ENCODE measurements around the gene SLC23A2.
"Not testable (repeated sequence)": the region's sequence is repeated elsewhere in the genome, so short reads cannot be mapped to it uniquely, and the experiment has no call there.

The SLC23A2 gene

DNA sequence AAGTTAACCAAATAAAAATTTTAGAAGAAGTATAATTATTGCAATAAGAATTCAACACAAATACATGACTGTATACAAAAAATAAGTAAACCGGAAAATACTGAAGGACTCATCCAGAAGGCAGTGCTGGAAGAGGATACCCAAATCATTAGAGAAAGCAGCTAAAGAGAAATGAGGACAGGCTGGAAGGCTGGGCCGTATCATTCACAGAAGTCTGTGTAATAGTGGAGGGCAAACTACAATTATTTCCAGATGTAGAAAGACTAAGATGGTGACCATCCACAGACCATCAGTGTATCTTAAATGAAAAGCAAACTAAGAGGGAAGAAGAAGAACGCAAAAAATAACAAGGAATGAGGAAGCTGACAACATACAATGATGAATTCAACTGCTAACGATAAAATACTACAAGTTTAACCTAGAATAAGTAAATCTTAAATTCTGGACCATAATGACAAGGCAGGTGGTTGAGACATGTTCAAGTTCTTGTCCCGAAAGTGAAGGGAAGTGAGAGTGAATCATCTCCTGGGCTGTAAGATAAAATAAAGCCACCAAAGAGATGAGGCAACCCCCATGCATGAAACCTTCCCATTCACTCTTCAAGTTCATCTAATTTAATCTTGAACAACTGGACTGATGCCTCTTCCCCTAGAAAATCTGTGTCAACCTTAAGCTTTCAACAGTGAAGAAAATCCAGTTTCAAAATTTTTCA lies 71.5 kb downstream of the SLC23A2 start:
- peak; percentile 43 for DNase-seq

DNA sequence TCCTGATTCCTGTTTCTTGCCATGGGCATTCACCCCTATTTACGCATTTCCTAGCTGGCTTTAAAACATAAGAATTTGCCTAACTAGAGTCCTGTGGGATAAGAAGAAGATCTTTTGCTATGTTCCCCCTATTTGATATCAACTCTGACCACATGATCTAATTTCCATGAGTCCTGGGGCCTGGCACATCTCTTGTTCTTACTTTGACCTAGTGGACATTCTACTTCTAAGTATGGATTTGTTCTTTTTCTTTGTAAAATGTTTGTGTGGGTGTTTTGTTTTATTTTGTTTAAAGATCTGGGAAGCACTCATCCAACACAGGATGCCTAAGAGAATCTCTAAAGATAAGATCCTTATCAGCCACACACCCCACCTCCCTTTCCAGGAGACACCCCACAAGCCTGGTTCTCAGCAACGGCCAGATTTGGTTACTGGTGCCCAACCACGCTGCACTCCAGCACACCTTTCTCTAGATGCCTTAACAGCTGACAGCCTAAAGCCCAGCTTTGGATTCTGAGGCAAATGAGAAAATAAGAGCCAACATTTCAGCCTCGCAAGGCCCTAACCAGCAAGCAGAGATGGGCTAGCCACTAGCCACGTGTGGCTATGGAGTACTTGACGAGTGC lies 74.7 kb downstream of the SLC23A2 start:
- no peak for DNase-seq

DNA sequence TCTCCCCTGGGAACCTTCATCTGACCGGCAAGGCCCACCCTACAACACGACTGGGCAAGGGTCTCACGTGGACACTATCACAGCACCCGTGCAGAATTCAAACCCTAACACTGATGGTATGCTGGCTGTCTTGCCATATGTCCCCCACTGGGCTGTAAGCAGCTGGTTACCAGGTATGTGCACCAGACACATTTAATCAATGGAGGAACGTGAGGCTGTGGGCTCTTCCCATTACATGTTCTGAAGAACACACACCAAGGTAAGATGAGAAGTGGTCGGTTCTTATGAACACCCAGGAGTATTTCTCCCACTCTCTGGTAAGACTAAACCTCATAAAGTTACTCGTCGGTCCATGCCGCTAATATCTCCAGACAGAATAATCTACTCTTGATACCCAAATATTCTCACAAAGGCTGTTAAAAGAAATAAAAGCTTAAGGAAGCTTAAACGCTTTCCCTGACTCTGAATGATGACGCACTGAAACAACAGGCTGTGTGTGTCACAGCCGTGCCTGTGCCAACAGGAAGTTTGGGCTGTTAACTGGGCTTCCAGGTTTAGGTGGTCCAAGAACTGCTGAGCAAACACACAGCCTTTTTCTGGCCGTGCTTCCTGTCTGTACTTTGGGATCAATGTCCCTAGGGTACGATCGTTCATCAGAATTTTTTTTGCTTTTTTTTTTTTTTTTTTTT lies 75.3 kb downstream of the SLC23A2 start:
- no peak for DNase-seq

DNA sequence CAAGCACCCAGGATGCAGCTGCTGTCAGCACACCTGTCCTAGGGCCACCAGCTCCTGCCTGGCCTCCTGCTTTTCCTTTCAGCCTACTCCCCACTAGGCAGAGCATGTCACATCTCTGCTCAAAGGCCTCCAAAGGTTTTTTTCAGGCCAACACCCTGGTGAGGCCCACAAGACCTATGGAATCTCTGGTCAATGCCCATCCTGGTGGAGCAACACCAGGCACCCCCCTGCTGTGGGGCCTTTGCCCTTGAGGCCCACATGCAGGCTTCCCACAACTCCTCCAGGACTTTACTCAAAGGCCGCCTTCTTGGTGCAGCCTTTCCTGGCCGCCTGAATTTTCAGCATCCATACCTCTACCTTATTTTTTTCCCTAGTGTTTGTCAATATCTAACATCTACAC lies 76.9 kb downstream of the SLC23A2 start:
- no peak for DNase-seq

DNA sequence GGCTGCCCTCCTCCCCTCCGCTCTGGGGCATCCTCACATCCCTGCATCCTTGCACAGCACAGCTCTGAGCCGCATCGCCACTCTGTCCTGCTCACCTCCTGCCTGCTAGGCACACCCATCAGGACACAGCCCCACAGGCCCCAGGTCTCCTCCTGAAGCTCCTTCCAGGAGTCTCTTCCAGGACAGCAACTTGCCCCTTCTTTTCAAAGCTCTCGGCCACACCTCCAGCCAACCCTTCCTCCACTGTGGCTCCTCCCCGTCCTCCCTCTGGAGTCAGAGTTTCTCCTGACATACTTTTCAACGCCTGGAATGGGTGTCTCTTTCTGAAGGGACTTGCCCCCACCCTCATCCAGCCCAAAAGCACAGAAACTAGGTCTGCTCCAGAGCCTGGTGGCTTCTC lies 77.3 kb downstream of the SLC23A2 start:
- no peak for DNase-seq

DNA sequence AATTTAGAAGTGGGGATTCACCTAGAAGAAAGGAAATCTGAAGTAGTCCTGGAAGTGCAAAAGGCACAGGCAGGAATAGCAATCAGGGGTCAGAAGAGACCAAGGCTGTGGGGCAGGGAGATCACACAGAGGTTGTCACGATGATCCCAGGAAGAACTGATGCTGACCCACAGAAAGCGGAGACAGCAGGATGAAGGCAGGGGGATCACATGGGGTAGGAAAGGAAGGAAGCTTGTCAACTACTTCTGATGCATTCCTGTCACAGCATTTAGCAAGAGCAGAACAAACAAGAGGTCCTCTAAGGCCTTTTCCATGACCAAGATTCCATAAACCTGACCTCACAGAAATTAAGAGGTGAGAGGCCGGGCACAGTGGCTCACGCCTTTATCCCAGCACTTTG lies 79.1 kb downstream of the SLC23A2 start:
- DNase-seq: no peak

DNA sequence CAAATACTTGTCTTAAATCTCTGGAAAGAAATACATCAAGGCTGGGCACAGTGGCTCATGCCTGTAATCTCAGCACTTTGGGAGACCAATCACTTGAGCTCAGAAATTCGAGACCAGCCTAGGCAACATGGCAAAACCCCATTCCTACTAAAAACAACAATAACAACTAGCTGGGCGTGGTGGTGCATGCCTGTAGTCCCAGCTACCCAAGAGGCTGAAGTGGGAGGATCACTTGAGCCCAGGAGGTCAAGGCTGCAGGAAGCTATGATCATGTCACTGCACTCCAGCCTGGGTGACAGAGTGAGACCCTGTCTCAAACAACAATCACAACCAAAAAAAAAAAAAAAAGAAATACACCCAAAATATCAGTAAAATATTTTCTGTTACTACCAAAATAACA lies 80.0 kb downstream of the SLC23A2 start:
- DNase-seq: not testable (repeated sequence)

DNA sequence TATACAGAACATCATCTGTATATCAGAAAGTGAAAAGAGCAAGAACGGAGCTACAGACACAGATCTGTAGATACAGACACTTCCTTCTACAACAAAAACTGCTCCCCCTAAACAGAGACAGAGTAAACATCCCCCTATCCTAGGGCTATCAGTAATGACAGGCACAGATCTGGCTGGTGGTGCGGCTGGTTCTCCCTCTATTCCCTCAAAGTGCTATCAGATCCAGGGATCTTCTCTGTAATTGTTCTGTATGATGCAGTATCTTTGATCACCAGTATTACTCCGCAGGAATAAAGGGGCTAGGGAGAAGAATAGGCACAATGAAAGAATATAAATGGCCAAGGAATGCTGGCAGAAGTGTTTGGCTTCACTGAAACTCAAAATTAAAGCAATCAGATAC lies 80.7 kb downstream of the SLC23A2 start:
- no peak for DNase-seq

DNA sequence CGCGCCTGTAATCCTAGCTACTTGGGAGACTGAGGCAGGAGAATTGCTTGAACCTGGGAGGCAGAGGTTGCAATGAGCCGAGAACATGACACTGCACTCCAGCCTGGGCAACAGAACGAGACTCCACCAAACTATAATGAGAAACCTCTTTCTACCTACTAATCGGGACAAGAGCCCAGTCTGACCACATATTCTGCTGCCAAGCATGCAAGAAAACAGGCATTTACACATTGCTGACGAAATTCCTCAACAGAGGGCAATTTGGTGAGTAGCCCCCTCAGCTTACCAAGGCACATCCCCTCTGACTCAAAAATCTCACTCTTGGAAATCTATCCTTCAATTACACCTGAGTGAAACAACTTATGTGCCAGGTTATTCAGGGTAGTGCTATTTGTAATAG lies 81.2 kb downstream of the SLC23A2 start:
- no peak for DNase-seq

DNA sequence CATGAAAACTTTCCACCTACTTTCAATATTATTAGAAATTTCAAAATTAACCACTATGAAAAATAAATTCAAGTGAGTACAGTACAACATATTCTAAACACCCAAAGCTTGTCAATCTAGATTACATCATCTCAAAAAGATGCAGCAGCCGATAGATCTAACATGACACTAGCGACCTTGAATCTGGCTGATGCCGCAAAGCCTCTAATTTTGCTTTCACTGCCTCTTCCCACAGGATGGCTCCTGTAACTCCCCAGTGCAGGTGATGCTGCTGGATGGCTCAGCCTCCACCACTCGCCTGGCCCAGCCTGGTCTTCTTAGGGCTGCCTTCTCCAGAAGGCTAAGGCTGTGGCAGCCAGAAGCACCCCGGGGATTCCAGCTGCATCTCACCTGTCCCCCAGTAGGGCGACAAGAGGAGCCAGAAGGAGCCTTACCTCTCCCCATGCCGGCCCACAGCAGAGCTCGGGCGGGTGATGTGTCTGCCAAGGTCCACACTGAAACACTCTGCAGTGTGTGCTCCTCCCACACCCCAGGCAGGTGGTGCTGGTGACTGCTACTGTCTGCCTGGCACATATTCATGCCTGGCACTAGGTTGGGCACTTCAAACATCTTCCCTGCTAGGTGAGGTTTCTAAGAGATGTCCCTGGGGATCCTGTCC lies 82.1 kb downstream of the SLC23A2 start:
- no peak for DNase-seq

DNA sequence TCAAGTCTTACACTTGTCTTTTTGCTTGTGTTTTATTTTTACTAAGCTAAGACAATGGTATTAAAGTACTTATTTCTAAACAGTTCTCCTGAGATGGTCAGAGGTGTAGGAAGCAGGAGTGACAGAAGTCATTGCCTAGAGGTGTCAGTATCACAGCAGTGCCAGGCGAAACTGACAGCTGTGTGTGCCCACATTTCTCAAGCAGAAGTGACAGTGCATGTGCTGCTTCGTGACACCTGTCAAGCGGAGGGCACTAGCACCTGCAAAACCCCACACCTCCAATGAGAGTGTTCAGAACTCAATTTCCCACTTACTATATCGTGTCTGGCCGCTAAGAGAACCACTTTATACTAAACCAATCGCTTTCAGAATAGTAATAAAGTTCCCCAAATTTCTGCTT lies 82.8 kb downstream of the SLC23A2 start:
- DNase-seq: no peak

DNA sequence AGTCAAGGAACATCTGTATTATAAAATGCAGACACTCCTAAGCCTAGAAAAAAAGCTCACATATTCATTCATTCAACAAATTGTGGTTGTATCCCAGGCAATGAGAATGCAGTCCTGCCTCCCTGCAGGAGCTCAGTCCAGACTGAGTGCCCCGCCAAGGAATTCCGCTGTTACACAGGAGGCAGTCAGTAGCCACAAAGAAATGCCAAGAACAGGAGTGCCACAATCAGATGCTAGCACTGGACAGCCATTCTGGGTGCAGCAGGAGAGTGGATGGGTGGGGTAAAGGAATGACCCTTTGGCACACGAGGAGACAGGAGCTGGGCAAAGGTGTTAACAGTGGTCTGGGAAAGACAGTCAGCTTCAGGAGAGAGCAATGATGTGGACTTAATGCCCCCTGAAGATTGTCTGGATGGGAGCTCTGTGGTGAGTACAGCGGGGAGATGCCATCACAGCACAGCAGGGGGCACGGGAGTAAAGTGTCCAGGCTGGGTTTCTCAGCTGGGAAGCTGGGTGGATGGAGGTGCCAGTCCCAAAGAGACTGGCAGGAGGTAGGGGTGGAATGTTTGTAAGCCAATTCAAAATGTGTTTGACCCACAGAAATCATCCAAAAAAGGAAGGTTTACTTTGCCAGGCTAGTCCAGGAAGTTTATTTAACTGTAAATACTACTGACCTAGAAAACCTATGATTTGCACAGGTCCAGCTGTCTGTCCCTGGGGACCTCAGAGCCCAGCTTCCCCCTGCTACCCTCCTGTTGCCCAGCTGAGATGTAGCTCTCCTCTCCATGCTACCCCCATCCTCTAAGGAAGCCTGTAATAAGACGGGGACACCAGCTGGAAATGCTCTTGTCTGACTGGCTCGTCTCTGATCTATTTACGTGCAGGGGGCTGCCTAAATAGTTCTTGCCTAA lies 84.1 kb downstream of the SLC23A2 start:
- no peak for DNase-seq

DNA sequence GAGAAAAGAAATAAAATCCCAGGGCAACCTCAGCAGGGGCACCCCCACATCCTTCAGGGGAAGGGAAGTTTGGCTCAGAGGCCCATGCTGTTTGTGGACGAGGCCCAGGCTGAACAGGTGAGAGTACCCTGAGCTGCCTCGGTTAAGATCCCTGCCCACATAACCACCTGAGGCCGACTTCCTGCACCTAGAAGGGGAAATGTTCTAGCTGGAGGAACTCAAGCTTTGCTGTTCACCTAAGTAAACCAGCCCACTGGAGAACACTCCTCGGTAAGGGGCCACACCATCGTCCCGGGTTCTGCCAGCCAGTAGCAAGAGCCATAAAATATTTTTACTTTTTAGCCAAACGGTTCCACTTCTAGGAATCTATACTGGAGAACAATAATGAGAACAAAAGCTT lies 88.2 kb downstream of the SLC23A2 start:
- no peak for DNase-seq

DNA sequence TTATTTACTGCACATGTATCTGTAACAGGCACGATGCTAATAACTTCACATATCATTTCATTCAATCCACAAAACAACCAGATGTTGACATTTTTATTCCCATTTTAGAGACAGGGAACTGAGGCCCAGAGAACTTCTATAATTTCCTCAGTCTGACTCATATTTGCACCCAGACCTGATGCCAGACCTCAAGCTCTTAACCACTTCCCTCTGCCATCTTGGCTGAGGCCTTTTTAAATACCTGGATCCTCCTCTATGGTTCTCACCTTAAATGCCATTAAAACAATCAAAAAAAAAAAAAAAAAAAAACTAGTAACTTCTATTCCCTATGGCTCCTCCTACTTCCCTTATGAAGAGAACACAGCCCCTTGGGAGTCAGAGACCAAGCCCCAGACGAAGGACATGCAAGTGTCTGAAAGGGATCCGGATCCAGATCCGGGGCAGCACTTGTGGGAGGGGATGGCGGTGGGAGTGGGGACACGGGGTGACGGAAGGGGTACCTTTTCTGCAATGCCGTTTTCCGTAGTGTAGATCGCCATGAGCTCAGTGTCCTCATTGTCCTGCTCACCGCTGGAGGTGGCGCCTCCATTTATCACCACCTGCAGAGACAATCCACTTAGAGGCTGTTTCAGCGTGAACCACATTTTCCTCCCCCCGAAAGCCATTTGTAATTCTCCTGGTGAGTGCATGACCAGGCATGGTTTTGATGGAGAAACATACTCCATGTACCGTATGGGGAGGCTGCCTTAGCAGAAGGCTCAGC lies 88.7 kb downstream of the SLC23A2 start:
- no peak for DNase-seq

DNA sequence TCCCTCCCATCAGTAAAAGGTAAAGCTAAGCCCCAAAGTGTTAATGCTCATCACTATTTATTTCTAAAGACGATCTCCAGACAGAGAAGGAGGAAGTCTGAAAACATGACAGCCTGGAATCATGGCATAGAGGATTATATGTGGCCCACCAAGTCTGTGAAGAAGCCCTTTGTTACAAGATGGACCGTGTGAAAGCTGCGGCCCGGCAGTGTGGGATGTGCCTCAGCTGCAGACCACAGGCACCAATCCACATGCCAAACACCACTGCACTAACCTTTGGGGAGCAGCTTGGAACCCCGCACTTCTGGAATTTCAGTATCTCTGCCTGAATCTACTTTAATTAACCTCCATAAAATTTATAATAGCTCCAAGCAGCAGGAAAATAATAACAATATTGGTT lies 90.4 kb downstream of the SLC23A2 start:
- DNase-seq: no peak

DNA sequence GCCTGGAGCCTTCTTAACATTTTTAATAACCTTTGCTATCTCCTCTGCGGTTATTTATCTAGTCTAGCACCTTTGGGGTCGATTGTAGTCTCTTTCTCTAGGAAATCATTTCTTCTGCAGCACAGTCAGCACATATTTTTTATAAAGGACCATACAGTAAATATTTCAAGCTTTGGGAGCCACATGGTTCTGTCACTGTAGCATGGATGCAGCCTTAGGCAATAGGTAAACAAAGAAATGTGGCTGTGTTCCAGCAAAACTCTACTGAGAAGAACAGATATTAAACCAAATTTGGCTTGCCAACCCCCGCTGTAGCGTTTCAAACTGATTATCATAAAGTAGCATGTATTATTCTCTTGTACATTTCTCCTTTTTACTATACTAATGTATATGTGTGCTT lies 95.7 kb downstream of the SLC23A2 start:
- peak; percentile 70 for DNase-seq

DNA sequence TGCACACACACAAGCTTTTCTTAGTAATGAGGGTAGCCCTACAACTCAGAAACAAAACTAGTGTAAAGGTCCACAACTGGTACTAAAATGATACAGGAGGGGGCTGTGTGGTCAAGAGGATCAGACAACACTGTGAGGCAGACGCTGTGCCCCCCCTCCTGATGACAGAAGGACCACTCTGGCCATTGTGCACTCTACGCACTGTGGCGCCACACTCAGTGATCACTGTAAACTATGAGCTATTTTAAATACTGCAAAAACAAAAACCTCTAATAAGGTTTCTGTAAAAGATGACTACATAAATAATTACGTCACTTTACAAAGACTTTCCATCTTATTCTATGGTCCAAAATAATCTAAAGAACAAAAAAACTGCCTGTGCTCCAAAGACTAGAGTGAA lies 96.1 kb downstream of the SLC23A2 start:
- no peak for DNase-seq

DNA sequence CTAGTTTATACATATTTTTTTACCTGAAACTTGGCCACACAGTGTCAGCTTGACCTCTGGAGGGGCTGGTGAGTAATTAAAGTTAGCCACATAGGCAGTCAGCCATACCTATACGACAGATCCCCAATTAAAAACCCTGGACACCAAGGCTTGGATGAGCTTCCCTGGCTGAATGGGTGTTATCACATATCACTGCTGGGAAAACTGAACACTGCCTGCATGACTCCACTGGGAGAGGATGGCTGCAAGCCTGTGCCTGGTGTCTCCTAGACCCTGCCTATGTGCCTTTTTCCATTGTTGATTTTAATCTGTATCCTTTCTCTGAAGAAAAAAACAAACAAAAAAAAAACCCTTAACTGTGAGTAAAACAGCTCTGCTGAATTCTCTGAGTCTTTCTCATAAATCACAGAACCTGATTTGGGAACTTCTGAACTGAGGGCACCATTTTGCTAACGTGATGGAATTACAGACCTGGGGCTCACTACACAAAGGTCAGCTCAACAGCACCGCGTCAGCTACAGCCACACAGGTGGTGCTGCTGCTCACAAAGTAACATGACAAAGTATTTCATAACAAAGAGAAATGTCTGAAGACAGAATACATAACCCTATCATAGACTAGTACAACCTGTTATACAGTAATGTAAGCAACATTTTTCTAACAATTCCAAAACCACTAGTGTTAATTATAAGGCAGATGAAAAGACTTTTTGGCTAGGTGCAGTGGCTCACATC lies 97.0 kb downstream of the SLC23A2 start:
- DNase-seq: no peak

DNA sequence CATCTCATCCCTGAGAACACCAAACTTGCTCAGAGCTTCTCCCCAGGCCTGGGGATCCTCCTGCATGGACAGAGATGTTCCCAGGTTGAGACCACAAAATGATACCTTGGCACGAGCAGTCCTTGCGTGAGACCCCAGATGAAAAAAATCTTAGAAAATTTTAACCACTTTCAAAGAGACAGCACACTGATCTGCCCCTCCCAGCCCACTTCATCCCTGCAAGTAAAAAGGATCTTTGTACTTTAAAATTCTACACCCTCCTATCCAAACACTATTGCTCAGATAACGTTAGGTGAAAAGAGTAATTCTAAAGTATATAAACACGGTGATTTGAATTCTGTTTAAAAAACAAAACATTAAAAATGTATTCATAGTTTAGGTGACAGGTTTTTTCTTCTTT lies 98.5 kb downstream of the SLC23A2 start:
- no peak for DNase-seq

DNA sequence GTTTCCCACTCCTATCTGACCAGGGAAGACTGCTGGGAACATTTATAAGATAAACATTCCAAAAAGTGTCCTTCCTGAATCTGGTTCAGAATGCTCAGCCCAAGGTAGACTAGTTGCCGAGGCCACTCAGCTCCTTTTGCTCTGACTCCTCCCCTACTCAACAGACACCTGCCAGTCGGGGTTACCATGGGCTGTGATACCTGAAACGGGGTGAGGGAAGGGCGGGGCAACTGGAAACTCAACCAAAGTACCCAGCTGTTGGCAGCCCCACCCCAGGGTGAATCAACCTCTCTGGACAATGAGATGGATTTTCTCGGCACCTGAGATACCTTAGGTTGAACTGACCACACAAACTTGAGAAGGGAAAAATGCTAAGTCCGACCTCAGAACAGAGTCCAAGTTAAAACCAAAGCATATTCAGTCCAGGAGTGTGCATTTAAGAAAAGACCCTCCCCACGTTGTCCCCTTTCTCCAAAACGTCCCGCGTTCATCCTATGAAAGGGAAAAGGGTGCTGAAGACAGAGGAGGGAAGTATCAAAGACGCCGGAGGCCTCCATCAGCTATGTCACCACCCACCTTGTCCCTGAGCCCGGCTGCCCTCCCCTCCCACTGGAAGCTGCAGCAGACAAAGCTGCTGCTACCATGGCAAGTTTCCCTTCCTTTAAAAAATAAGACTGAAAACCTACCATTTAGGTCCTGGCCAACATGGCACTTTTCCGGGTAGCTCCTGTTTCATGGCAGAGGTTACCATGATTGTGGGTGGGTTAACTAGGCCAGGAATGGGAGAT lies 100.1 kb downstream of the SLC23A2 start:
- DNase-seq: no peak
